NCI-H1105 (cell line): Measurements from ENCODE around the gene VSX1.

Source experiments
- DNase-seq: peaks from one replicate; lab custom pipeline; 2025; lab: John Stamatoyannopoulos, UW

The VSX1 gene

DNA sequence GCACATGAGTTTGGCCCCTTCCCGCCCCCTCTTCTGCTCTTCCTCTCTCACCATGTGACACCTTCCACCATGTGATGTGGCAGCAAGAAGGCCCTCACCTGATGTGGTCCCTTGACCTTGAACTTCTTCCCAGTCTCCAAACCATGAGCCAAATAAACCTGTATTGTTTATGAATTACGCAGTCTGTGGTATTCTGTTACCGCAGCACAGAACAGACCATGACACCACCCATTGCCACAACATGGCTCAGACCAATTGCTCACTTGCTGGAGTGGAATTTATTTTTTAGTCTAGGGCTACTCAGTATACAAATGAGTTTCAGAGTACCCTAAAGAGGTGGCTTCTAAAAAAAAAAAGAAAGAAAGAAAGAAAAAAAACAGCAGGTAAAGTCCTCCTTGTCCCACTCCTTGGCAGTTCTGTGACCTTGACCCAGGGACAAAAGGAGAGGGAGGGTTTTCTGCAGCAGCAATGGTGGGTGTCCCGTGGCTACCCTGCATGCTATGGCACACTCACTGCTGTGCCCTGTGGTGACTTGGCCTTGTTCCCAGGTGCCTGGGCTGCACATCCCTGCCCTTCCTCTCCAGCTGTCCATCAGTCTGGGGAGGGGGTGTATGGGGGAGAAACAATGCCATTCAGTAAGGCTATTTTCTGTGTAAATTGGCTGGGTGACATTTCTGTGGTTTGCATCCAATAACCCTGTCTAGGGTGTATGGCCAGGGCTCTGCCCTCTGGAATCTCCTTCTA lies 5.4 kb upstream of the VSX1 start:
- DNase-seq: no peak

DNA sequence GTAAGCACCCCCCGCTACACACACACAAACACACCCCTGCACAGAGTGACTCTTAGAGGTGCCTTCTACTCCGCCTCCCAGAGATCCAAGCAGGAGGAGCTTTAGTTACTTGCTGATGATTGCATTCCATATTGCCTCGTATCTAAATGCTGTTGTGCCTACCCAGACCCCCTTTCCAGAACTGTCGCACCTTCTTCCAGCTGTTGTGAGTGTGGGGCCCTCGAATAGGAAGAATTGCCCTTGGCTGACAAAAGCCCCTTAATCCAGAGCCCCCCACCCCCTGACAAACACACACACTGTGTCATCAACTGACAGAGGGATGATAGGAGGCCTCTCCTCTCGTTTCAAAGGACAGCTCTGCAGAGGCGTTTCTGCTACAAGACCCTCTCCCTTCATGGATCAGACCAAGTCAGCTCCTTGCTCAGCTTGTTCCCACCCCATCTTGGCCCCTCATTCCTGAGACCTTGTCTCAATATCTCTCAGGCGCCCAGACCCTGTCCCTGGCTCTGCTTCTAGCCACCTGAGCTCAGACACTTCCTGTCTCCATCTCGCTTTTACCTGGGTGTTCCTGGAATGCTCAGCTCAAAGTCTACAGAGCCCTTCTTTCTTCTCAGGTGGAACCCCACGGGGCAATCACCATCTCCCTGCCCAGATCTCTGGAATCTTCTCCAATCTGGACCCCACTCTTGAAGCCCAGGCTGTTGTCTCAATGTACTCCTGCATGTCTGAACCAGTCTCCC lies 4.0 kb upstream of the VSX1 start:
- no peak for DNase-seq

DNA sequence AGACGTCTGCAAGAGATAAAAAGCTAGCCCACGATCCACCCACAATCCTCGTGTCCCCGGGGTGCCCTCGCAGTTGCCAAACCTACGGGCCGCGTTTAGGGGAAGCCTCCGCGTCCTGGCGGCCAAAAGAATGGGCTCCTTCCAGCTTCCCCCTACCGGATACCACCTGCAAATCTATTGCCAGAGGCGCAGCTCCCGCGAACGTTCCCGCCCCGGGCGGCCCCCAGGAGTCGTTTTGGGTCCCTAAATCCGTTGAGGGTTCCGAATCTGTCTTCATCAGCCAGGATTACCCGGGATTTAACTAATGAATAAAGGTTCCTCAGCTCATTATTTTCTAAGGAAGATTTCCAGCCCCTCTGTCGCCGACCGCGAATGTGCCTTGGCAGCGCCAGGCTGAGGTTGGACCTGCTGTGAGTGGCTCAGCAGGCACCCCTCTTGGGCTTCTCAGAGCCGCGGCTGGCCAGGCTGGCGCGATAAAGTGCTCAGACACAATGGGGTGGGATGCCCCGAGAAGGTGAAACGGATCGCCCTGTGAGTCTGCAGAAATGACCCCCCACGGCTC lies 2.8 kb upstream of the VSX1 start:
- no peak for DNase-seq

DNA sequence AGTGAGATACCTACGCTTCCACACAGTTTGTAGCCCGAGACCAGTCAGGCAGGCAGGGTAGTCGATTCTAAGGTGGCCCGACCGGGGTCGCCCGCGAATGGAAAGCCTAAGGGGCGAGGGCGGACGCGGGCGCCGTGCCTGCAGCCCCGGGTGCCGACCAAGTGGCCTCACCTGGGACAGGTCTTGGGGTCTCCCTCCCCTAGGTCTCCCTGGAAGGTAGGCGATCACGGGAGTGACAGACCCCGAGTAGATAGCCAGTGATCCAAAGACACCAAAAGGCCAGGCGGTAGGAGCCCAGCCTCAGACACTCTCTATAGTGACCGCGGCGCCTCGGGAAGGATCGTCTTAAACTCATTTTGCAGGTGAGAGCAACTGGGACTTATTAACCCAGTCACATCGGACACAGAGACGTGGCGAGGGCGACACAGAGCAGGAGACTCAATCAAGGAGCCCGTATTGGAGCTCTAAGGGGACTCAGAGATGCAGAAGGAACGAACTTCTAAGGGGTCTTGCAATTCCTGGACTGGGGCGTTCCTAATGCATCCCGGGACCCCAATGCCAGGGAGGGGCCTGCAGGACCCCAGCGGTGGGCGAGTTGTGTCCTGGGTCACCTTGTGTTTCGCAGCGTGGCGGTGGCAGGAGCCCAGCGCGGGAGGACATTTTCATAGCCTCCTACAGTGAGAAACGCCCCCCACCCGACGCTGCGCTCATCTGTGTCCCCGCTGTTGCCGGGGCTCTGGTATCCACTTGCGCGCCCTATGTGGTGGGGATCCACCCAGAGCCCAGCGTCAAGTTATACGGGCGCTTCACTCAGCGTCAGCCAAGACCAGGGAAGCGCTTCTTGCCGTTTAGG lies 2.1 kb upstream of the VSX1 start:
- DNase-seq: peak; percentile 10

DNA sequence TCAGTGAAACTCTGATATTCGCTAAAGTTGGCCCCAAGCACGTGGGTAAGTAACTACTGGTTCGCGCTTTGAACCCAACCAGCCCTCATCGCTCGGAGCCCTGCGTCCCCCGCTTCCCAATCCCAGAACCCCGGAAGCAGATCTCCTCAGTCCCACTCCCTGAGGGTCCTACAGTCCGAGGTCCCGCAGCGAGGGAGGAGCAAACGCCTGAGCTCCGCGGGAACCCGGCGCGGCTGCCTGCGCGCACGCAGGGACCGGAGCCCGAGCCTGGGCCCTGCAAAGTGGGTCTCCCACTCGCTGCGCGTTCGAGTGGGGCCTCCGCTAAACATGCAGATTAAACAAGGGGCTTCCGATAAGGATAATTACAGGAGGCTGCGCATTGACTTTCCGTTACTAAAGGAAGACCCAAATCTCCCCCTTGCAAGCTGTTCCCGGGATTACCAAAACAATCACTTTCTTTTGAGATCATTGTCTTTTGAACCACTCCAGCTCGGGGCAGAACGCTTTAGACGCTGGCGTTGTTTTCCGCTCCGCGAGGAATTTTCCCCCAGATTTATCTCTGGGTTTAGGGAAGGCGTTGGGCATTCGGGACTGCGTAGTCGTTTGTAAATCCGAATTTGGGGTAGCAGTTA lies 1.3 kb upstream of the VSX1 start:
- no peak for DNase-seq

DNA sequence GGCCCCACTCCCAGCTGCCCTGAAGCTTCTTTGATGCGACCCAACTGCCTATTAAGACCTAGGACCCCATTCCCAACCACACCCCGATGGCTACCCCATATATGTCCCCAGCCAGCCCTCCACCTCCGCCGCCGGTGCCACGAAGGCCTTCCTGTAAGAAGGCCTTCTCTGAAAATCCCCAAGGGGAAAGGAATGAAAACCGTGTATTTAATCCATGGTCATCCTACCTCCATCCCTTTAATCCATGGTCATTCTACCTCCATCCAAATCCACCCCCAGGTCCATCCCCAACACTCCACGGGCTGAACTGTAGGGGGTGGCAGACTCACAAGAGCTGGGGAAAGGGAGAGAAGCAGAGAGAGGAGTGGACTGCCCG lies 545 bp upstream of the VSX1 start:
- DNase-seq: no peak

DNA sequence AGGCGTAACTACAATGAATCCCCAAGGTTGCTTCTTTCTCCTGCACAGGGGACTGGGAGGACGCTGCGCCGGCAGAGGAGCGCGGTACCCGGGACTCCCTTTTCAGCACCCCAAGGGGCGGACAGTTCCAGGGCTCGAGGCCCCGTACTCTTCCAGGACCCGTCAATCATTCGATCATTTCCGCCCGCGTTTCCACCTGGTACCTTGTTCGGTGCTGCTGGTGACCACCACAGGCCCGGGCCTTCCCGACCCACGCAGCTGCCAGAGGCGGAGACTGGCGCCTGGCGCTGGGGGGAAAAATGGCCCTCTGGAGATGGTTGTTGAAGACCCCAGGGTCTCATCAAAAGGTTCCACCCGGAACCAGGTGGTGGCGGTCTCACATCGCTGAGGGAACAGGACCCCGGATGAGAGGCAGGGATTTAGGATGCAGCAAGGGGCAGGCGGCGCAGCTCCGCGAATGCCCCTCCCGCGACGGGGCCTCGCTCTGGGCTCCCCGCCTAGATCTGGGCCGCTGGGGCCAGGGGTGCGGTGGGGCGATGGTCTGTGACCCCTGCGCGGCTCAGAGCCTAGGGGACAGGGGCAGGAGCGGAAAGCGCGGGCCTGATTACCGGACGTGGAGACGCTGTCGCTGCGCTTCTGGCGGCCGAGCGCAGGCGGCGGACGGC lies 744 bp downstream of the VSX1 start:
- no peak for DNase-seq

DNA sequence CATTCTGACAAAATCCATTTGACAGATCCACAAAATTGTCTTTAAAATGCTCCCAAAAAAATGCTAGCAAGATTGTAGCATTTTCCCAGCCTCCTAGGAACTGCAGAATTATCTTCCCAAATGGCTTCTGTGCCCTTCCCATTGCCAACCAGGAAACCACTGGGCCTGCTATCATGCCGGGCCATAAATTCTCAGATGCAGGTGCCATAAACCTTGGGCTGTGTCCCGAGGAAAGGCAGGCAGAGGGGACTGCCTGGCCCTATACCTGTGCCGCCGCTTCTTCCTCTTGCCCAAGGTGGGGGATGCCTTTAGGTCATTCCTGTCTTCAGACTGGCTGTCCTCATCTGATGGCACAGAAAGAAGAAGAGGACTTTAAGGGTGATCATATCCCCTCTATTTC lies 2.8 kb downstream of the VSX1 start:
- DNase-seq: no peak

DNA sequence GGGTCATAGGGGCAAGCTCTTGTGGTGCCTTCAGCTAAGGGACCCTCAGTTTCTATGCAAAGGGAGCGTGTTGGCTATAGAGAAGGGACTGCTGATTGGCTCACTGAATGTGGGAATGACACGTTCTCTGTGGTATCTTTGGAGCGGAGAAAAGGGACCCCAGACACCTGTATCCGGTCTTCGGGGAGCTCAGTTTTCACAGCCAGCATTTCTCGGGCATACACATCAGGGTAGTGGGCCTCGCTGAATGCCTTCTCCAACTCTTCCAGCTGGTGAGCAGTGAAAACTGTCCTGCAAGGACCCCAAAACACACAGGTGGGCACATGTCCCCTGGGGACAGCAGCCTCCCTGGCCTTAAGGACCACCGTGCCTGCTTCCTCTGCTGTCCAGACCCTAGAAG lies 3.3 kb downstream of the VSX1 start:
- no peak for DNase-seq

DNA sequence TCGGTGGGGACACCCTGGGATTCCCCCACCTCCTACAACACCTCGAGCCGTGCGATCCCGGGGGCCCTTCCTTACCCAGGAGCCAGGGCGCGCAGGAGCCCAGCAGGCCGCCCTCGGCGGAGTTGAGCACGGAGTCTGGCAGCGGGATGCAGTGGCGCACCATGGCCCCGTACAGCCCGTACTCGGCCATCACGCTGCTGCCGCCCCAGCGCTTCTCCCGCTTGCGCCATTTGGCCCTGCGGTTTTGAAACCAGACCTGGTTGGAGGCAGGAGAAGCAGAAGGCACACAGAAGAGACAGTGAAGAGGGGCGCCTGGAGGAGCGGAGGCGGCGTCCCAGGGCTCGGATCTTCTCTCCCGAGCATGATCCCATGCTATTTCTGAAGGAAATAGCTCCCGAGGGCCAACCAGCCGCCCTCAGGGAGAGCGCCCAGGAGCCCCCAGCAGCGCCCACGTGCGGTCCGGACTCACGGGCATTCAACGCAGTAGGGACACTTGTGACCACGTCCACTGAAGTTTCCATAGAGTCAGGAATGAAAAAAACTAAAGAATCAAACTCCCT lies 4.3 kb downstream of the VSX1 start:
- DNase-seq: no peak

DNA sequence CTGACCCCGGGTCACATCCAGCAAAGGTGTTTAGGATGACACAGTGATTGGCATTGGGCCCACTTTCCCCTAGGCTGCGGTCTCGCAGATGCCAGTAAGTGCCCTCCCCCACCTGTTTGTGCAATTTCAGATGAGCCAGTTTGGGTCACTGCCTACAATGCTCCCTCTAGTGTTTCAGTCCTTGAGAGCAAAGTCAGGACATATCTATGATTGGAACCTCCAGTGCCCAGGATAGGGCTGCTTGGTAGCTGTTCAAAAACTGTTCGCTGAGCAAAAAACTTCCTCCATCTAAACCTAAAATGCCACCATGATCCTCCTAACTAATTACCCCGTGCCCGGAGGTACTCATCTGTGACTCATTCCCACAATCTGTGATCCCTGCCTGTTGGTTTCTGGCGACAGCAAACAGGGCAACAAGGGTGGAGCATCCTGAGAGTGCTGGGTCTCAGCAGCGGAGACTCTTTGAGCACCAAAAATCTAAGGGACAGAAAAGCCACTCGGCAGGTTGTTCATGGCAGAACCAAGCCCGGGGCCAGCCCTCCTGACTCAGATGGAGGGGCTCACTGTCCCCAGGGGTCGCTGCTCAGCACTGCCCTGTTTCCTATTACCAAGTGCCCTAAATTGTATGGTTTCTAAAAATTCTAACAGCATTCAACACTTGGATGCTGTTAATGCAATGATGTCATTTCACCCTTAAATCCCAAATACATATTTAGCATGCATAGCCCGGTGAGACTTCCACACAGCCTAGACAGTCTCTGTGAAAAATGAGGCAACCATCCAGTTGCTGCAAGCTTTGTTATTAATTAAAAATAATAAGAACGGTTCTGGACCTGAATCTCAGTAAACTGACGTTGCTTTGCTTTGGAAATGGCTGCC lies 5.0 kb downstream of the VSX1 start:
- peak; percentile 78 for DNase-seq

DNA sequence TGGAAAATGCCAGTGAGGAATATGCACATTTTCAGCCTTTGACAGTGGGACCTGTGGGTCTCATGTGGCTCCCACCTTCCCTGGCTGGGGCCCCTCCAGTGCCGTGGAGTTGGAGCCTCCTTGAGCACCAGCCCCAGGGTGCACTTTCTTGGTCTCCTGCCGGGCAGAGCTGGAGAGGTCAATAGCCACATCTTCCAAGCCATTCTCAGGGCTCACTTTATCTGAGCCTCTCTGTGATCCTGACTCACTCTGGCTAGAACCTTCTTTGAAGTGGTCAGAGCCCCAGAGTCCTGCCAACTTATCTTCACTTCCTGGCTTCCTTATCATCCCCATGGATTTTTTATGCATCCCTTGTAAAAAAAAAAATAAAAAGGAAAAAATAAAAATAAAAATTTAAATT lies 5.7 kb downstream of the VSX1 start:
- DNase-seq: no peak

DNA sequence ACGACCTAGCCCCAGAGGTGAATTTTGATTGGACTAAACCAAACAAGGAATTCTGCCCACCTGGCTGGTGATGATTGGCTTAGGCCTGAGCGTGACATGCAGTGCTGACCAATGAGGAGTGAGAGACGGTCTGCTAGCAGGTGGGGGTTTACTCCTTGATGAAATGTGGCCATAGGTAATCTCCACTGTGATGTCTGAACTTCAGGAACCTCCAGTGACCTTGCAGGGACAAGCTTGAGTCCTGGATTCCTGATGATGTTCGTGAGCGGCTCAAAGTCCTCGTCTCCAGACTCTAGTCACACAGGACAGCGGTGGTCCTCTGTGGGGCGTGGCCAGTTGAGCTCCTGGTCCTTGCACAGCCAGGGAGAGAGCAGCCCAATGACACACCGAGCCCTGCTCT lies 8.4 kb downstream of the VSX1 start:
- DNase-seq: no peak

DNA sequence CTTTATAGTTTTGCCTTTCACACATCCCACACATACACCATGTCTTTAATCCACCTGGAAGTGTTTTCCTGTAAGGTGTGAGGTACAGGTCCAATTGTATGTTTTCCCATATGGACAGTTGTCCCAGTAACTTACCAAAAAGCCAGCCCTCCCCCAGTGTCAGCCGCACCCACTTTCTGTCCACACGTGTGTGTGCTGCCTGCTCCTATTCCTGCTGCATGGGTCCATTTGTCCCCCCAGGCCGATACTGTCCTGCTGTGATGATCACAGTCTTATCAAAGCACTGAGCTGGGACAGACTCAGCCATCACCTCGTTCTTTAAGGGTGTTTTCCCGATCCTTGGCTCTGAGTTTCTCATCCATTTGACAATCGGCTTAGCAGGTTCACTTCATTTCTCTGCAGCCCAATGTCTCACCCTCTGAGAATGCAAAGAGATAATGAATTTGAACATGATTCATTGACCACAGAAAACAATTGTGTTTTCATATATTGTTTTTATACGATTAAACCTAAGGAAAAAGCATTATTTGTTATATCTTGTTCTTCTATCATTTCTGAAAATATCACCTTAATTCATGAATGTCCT lies 9.6 kb downstream of the VSX1 start:
- no peak for DNase-seq

DNA sequence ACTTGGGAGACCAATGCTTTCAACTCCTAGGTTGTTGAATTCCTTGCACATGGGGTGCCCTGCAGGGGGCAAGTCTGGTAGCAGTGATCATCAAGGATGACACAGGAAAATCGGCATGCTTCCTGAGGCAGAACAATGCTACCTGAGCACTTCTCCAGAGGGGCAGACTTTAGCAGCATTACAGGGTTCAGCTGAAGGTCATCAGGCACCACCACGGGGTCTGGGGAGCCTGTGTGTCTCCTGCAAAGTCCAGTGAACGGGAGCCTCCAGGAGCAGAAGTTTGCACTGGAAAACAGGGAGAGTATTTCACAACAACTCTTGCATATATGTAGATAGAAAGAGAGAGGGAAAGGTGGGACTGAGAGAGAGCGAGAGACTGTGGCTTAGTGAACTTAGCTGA lies 10.2 kb downstream of the VSX1 start:
- DNase-seq: no peak

DNA sequence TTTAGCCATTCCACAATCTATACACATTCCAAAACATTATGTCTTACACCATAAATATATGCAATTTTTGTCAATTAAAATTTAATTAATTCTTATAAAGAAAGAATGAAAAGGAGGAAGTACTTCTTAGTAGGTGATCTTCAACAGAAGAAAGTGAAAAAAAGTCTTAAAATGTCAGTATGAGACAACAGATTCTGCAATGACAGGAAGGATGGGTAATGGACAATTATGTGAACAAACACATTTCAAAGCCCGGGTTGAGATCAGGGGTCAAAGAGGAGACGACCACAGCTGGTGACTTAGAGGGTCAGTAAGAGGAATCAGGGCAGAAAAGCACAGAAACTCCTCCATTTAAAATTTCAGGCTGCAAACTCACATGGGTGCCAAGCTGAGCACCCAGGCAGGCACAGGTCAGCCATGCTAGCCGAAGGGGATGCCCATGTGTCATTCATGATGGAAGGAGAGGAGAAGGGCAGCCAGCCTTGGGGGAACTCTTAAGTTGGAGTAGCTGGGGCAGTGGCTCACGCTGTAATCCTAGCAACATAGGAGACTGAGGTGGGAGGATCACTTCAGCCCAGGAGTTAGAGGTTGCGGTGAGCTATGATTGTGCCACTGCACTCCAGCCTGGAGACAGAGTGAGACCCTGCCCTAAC lies 11.0 kb downstream of the VSX1 start:
- no peak for DNase-seq

DNA sequence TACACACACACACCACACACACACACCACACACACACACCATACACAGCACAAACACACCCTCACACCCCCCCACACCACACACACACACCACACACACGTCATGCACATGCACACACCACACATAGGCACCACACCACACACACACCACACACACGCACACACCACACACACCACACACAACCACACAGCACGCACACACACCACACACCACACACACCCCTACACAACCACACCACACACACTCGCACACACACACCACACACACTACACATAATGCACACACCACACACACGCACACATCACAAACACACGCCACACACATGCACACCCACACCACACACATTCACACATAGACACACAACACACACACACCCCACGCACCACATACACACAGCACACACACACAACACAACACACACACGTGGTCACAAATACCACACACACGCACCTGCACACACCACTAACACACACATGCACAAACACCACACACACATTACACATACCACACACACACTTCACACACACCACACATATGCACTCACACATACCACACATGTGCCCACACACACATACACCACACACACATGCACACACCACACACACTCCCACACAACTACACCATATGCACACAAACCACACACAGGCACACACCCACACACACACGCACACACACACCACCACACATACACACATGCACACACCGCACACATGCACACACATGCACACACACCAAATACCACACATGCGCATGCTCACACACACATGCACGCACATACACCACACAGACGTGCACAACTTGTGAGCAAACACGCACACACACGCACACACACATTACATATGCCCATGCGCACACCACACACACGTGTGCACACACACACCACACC lies 14.6 kb downstream of the VSX1 start:
- DNase-seq: no peak

DNA sequence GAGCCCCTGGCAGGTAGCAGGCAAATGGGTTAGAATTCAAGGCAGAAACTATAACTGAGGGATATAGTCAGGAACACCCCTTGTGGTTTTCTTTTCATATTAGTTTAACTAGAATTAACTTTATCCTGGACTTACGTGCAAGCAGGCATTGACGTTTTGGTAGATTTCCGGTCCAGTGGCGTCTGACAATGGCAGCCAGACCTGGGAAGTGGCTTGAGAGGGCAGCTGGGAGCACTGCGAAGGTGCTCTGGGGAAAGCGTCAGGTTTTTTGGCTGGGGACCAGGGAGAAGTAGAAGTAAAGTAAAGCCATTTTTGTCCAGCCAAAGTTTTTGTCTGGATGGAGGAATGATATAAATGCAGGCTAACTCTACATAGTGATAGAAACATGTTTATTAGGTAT lies 15.6 kb downstream of the VSX1 start:
- no peak for DNase-seq
